ENCODE results near the gene OPRM1. TPM values are rescaled to one million over a fixed set of nuclear protein-coding genes. Genes with fewer than 3 reads are reported as not detected.

The OPRM1 gene
- polyA plus RNA-seq, 1 donor (not counting 4 experiments of a cell fraction or from before 2014, with no cell fraction given) = not detected

DNA sequence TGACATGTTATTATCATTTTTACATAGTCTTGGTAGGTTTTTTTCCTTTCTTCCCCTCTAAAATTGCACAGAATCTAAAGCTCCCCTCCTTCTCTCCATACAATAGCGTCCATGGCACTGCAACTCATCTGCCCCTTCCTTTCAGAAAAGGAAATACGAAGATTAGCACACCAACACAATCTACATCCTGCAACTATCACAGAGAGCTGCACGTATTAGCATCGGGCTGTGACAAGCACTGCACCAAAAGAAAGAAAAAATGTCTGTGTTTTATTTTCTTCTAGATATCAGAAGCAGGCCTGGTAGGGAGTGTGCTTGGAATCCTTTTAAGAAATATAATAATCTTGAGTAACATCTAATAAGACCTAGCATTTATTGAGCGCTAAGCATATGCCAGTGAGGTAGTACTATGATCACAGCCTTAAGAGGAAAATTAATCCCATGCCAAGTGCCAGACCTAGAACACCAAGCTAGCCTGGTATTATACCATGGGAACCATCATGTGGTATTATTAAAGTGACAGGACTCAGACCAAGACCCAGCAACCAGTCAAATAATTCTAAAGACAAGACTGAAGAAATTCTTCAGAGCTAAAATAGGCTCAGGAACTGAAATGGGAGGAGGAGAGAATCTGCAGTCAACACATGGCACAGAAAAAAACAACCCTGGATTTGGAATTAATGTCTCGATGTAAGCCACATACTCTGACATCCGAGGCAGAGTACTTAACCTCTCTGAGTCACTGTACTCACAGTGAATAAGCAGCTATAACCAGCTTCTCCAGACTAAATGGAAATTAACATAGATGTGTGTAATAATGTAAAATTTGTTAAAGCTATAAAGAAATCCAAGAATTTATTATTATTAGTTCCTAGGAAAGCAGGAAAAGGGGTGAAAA is 193.2 kb downstream of the OPRM1 start:
- Histone ChIP-seq H3K4me3 (ENCODE audit: control insufficient read depth in 2 of 3, extremely low read depth in 1 of 3, insufficient read depth in 2 of 3, low read depth in 1 of 3, low read length in 3 of 3) (no peak overlapping the region), H3K27me3 (ENCODE audit: control insufficient read depth, extremely low read depth, insufficient read depth, low read length) (no peaks in the 10 kb centered on the region), H3K9me1 (ENCODE audit: control insufficient read depth, extremely low read depth, insufficient read depth, low read length) (no peaks in the 10 kb centered on the region), H3K36me3 (ENCODE audit: control insufficient read depth in 2 of 2, extremely low read depth in 1 of 2, insufficient read depth in 2 of 2, low read length in 2 of 2) (no peaks in the 10 kb centered on the region), H3K79me2 (ENCODE audit: control insufficient read depth, insufficient read depth, low read length) (no peaks in the 10 kb centered on the region), H4K20me1 (ENCODE audit: control insufficient read depth, extremely low read depth, insufficient read depth, low read length) (no peaks in the 10 kb centered on the region), H3K9ac (ENCODE audit: control insufficient read depth, extremely low read depth, insufficient read depth, low read length) (no peak overlapping the region), H3K4me2 (ENCODE audit: control insufficient read depth, extremely low read depth, insufficient read depth, low read depth, low read length) (no peak overlapping the region), H3K4me1 (ENCODE audit: control insufficient read depth, extremely low read depth, insufficient read depth, low read length) (no peaks in the 10 kb centered on the region), H3K27ac (ENCODE audit: control insufficient read depth, insufficient read depth, low read length) (no peak overlapping the region), H2AFZ (ENCODE audit: control insufficient read depth, low read length) (no peak overlapping the region), H3K9me3 (ENCODE audit: control insufficient read depth, low read depth, low read length) (no peaks in the 10 kb centered on the region)
- no peak for TF ChIP-seq EZH2 (IDR thresholded peaks at IDR 0.05; ENCODE audit: low read length)
- TF ChIP-seq, protein P1, sequence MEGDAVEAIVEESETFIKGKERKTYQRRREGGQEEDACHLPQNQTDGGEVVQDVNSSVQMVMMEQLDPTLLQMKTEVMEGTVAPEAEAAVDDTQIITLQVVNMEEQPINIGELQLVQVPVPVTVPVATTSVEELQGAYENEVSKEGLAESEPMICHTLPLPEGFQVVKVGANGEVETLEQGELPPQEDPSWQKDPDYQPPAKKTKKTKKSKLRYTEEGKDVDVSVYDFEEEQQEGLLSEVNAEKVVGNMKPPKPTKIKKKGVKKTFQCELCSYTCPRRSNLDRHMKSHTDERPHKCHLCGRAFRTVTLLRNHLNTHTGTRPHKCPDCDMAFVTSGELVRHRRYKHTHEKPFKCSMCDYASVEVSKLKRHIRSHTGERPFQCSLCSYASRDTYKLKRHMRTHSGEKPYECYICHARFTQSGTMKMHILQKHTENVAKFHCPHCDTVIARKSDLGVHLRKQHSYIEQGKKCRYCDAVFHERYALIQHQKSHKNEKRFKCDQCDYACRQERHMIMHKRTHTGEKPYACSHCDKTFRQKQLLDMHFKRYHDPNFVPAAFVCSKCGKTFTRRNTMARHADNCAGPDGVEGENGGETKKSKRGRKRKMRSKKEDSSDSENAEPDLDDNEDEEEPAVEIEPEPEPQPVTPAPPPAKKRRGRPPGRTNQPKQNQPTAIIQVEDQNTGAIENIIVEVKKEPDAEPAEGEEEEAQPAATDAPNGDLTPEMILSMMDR (optimal IDR thresholded peaks at IDR 0.05 in 1 of 3, IDR thresholded peaks at IDR 0.05 in 1 of 3, conservative IDR thresholded peaks at IDR 0.05 in 1 of 3; ENCODE audit: extremely low read depth in 1 of 3, insufficient read depth in 2 of 3, low read length in 3 of 3) = no peak
- dilution Hi-C loops (cut with MboI; ENCODE audit: extremely low pct_ligation_motif_present, low sequenced_read_pairs) = no loop called here
- FAIRE-seq (no peak), DNase-seq (ENCODE audit: low read depth, low spot score) (no peak)

DNA sequence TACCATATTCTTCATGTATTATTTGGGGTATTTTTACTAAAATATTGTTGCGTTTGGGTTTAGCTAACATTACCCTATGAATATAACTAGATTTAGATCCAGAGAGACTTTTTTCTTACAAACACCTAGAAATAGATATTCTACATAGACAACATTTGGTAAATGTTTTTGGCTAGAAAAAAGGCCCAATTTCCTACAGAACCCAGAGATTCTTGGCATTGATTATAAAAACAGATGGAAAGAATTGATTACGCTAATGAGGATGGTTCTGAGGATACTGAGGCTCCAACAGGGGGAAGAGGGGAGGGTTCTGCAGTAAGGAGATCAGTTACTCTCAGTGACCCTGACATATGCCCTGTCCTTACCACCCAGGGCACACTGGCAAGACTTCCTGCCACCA is 194.3 kb downstream of the OPRM1 start:
- no peak for DNase-seq (ENCODE audit: low read depth, low spot score)
- Histone ChIP-seq H3K27me3 (ENCODE audit: control insufficient read depth, extremely low read depth, insufficient read depth, low read length) (no peaks in the 10 kb centered on the region), H3K4me2 (ENCODE audit: control insufficient read depth, extremely low read depth, insufficient read depth, low read depth, low read length) (no peak overlapping the region), H3K9me3 (ENCODE audit: control insufficient read depth, low read depth, low read length) (no peaks in the 10 kb centered on the region), H3K27ac (ENCODE audit: control insufficient read depth, insufficient read depth, low read length) (no peak overlapping the region), H3K9ac (ENCODE audit: control insufficient read depth, extremely low read depth, insufficient read depth, low read length) (no peak overlapping the region), H4K20me1 (ENCODE audit: control insufficient read depth, extremely low read depth, insufficient read depth, low read length) (no peaks in the 10 kb centered on the region), H2AFZ (ENCODE audit: control insufficient read depth, low read length) (no peak overlapping the region), H3K4me1 (ENCODE audit: control insufficient read depth, extremely low read depth, insufficient read depth, low read length) (no peaks in the 10 kb centered on the region), H3K36me3 (ENCODE audit: control insufficient read depth in 2 of 2, extremely low read depth in 1 of 2, insufficient read depth in 2 of 2, low read length in 2 of 2) (no peaks in the 10 kb centered on the region), H3K79me2 (ENCODE audit: control insufficient read depth, insufficient read depth, low read length) (no peaks in the 10 kb centered on the region), H3K9me1 (ENCODE audit: control insufficient read depth, extremely low read depth, insufficient read depth, low read length) (no peaks in the 10 kb centered on the region), H3K4me3 (ENCODE audit: control insufficient read depth in 2 of 3, extremely low read depth in 1 of 3, insufficient read depth in 2 of 3, low read depth in 1 of 3, low read length in 3 of 3) (no peak overlapping the region)
- FAIRE-seq = no peak
- dilution Hi-C loops (cut with MboI; ENCODE audit: extremely low pct_ligation_motif_present, low sequenced_read_pairs) = no loop called here
- TF ChIP-seq, protein P1 (optimal IDR thresholded peaks at IDR 0.05 in 1 of 3, IDR thresholded peaks at IDR 0.05 in 1 of 3, conservative IDR thresholded peaks at IDR 0.05 in 1 of 3; ENCODE audit: extremely low read depth in 1 of 3, insufficient read depth in 2 of 3, low read length in 3 of 3) = no peak
- no peak for TF ChIP-seq EZH2 (IDR thresholded peaks at IDR 0.05; ENCODE audit: low read length)
